HAP-1 (cell line): ENCODE results near the gene HSPA8.

Experiments used
- DNase-seq, 2 experiments: peaks; one replicate each; pipeline ENCODE4 v3.0.0-alpha.2; 2016 to 2020; ENCODE audit warnings: low spot score in 2 of 2
- H3K27me3 ChIP-seq: fragments of 250-450 bp; sonication (Bioruptor Pico); 2 replicates; pipeline ENCODE4 v1.5.1; 2020; ENCODE audit warnings: low read depth, mild to moderate bottlenecking, moderate library complexity
- H3K36me3 ChIP-seq: fragments of 250-450 bp; sonication (Bioruptor Pico); replicated peaks from 2 replicates; pipeline ENCODE4 v1.5.1; 2020; ENCODE audit warnings: mild to moderate bottlenecking
- H3K4me1 ChIP-seq: fragments of 250-450 bp; sonication (Bioruptor Pico); 2 replicates; pipeline ENCODE4 v1.5.1; 2020; ENCODE audit warnings: mild to moderate bottlenecking
- H3K4me3 ChIP-seq: fragments of 250-450 bp; sonication (Bioruptor Pico); 2 replicates; pipeline ENCODE4 v1.5.1; 2020; ENCODE audit warnings: mild to moderate bottlenecking, moderate library complexity
- H3K9me3 ChIP-seq: fragments of 250-450 bp; sonication (Bioruptor Pico); 2 replicates; pipeline ENCODE4 v1.5.1; 2020; ENCODE audit warnings: mild to moderate bottlenecking, moderate library complexity
- in situ Hi-C: fragments of 300-500 bp; cut with MboI; formaldehyde crosslinking; loops from 3 replicates; pipeline ENCODE4 v1.14.3; 2020; ENCODE audit warnings: low sequenced_read_pairs, inconsistent platforms, mixed read lengths

HSPA8 gene

GRCh38 chr11:123086305-123086704 is 24.4 kb upstream of the HSPA8 start:
- Histone ChIP-seq H3K9me3 (no peaks in the 10 kb centered on the region), H3K4me1 (no peaks in the 10 kb centered on the region), H3K27me3 (no peaks in the 10 kb centered on the region), H3K36me3 (no peaks in the 10 kb centered on the region), H3K4me3 (no peak overlapping the region)
- in situ Hi-C loops = no loop called here
- no peak for DNase-seq

- Histone ChIP-seq H3K4me3 (no peak overlapping the region), H3K4me1 (no peaks in the 10 kb centered on the region), H3K9me3 (no peaks in the 10 kb centered on the region), H3K36me3 (no peaks in the 10 kb centered on the region), H3K27me3 (no peaks in the 10 kb centered on the region)
- DNase-seq = no peak
- in situ Hi-C loops = no loop called here
These were observed 23.6 kb upstream of the HSPA8 start for GRCh38 chr11:123085497-123085896.

GRCh38 chr11:123084454-123084853 is 22.5 kb upstream of the HSPA8 start:
- no peaks in the 10 kb centered on the region for H3K9me3 ChIP-seq
- in situ Hi-C loops = no loop called here
- H3K4me3 ChIP-seq = no peak overlapping the region
- no peaks in the 10 kb centered on the region for H3K27me3 ChIP-seq
- no peak for DNase-seq
- no peaks in the 10 kb centered on the region for H3K4me1 ChIP-seq
- H3K36me3 ChIP-seq = no peaks in the 10 kb centered on the region

- no peaks in the 10 kb centered on the region for H3K4me1 ChIP-seq
- no peaks in the 10 kb centered on the region for H3K36me3 ChIP-seq
- no peaks in the 10 kb centered on the region for H3K9me3 ChIP-seq
- H3K27me3 ChIP-seq = no peaks in the 10 kb centered on the region
- peak in 1 of 2 experiments; percentile 45 for DNase-seq
- no peak overlapping the region for H3K4me3 ChIP-seq
- in situ Hi-C loops = no loop called here
These were observed 21.7 kb upstream of the HSPA8 start for GRCh38 chr11:123083623-123084029.

DNA sequence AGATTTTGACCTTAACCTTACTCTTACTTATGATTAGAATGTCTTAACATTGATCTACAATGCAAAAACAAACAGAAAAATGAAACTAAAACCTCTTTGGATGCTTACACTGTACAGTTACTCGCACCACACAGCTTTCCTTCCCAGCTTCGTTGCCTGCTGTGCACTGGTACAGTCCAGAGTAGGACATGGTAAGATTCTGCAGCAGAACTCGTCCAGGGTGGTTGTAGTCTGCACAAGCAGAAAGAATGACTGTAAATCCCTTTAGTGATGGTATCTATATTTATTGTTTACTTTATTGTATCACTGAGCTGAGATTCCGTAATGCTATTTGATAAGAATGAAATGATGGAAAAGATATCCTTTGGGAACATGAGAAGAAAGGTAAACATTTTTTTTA is 21.0 kb upstream of the HSPA8 start:
- Histone ChIP-seq H3K4me1 (no peaks in the 10 kb centered on the region), H3K4me3 (no peak overlapping the region), H3K27me3 (no peaks in the 10 kb centered on the region), H3K36me3 (no peaks in the 10 kb centered on the region), H3K9me3 (no peaks in the 10 kb centered on the region)
- DNase-seq = no peak
- in situ Hi-C loops = no loop called here

- Histone ChIP-seq H3K36me3 (no peaks in the 10 kb centered on the region), H3K4me1 (no peaks in the 10 kb centered on the region)
- in situ Hi-C loops = no loop called here
These were observed 18.1 kb upstream of the HSPA8 start for GRCh38 chr11:123080015-123080414.

DNA sequence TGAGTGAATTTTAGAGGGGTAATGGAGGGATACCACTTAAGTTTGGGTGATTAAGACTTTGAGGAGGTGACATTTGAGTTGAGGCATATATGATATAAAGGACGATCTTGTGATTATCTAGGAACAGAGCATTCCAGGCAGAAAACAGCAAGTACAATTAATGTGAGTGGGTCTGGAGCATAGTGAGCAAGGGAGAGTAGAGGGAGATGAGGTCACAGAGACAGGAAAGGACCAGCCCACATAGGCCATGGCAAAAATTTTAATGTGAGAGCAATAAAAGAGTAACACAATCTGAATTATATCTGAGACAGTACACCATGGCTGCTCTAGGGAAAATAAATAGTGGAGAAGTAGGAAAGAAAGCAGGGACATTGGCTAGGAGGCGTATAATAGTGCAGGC is 14.5 kb upstream of the HSPA8 start:
- DNase-seq = no peak
- no peaks in the 10 kb centered on the region for H3K9me3 ChIP-seq
- H3K4me1 ChIP-seq = no peaks in the 10 kb centered on the region
- in situ Hi-C loops = no loop called here
- H3K36me3 ChIP-seq = no peaks in the 10 kb centered on the region
- H3K27me3 ChIP-seq = no peaks in the 10 kb centered on the region
- no peak overlapping the region for H3K4me3 ChIP-seq

More at GRCh38 chr11:123080015-123080414, 18.1 kb upstream of the HSPA8 start:
- Histone ChIP-seq H3K4me3 (no peak overlapping the region), H3K9me3 (no peaks in the 10 kb centered on the region), H3K27me3 (no peaks in the 10 kb centered on the region)
- no peak for DNase-seq

GRCh38 chr11:123073343-123074057 is 11.6 kb upstream of the HSPA8 start:
- no peak overlapping the region for H3K4me3 ChIP-seq
- in situ Hi-C loops = no loop called here
- H3K9me3 ChIP-seq = no peaks in the 10 kb centered on the region
- no peak for DNase-seq
- peaks cover 19% of the 10 kb centered on the region for H3K4me1 ChIP-seq
- H3K36me3 ChIP-seq = no peaks in the 10 kb centered on the region
- no peaks in the 10 kb centered on the region for H3K27me3 ChIP-seq

- Histone ChIP-seq H3K9me3 (no peaks in the 10 kb centered on the region), H3K4me3 (no peak overlapping the region), H3K4me1 (peaks cover 19% of the 10 kb centered on the region), H3K27me3 (no peaks in the 10 kb centered on the region), H3K36me3 (no peaks in the 10 kb centered on the region)
- DNase-seq = no peak
- in situ Hi-C loops = no loop called here
These were observed 10.8 kb upstream of the HSPA8 start for GRCh38 chr11:123072762-123073161.

GRCh38 chr11:123072332-123072761 is 10.4 kb upstream of the HSPA8 start:
- Histone ChIP-seq H3K27me3 (no peaks in the 10 kb centered on the region), H3K36me3 (no peaks in the 10 kb centered on the region), H3K4me3 (no peak overlapping the region), H3K4me1 (peaks cover 19% of the 10 kb centered on the region), H3K9me3 (no peaks in the 10 kb centered on the region)
- in situ Hi-C loops = no loop called here
- no peak for DNase-seq

DNA sequence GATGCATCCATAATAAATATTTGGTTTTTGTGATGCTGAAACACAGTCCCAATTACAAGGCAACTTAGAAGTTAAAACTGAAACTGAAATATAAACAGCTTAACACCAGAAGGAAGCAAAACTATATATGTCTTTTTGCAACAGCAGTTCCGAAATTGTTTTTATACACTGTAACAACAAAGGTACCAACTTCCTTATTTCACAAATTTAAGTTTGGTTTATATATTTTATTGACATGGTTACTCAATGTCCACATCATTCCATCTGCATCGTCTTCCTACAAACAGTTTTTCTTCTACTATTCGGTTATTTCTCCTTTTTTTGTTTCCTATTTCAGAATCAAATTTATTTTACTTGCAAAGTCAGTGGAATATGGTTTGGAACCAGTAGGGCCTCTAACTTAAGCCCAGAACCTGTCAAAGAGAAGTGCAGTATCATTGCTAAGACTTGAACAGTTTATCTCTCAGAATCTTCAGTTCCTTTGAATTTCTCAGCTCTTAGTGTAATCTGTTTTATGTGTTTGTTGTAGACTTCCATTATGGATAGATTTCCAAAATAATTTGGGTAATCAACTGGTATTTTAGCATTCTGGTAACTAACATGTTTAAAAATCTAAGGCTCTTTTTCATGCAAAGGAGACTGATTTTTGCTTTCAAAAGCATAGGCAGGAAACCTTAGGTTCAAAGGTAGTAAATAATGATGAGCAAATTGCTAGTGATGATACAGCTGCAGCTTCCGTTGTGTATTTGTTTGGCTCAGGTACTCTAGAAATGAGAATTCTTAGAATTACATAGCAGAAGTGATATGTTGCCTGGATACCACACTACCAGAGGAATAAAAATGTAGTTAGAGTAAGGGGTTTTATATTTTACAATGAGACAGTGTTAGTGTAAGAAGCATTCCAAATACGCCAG is 8.2 kb upstream of the HSPA8 start:
- peak in 1 of 2 experiments; percentile 27 for DNase-seq
- H3K4me3 ChIP-seq = no peak overlapping the region
- H3K9me3 ChIP-seq = no peaks in the 10 kb centered on the region
- peaks cover 19% of the 10 kb centered on the region for H3K4me1 ChIP-seq
- in situ Hi-C loops = no loop called here
- H3K36me3 ChIP-seq = no peaks in the 10 kb centered on the region
- no peaks in the 10 kb centered on the region for H3K27me3 ChIP-seq

- no peak overlapping the region for H3K4me3 ChIP-seq
- H3K36me3 ChIP-seq = peaks cover 18% of the 10 kb centered on the region
- H3K4me1 ChIP-seq = peaks cover 25% of the 10 kb centered on the region
- DNase-seq = no peak
- no peaks in the 10 kb centered on the region for H3K27me3 ChIP-seq
- in situ Hi-C loops = no loop called here
- H3K9me3 ChIP-seq = no peaks in the 10 kb centered on the region
These were observed 3.7 kb upstream of the HSPA8 start for GRCh38 chr11:123065621-123066020.

GRCh38 chr11:123063826-123064657 is 2.1 kb upstream of the HSPA8 start:
- in situ Hi-C loops = no loop called here
- Histone ChIP-seq H3K27me3 (no peaks in the 10 kb centered on the region), H3K4me1 (peaks cover 15% of the 10 kb centered on the region), H3K36me3 (peaks cover 33% of the 10 kb centered on the region), H3K9me3 (no peaks in the 10 kb centered on the region), H3K4me3 (peak overlapping the region; percentile 99)
- no peak for DNase-seq
